NCI-H748 treated with DMSO at 0.1 percent for 48 hours (cell line): Measurements from ENCODE around the gene SLC22A4.
A peak's percentile ranks its signal among the peaks of the same experiment; 100 is the strongest.

ENCODE experiments used
- DNase-seq: peaks from one replicate; lab custom pipeline; 2025; lab: John Stamatoyannopoulos, UW

The SLC22A4 gene

DNA sequence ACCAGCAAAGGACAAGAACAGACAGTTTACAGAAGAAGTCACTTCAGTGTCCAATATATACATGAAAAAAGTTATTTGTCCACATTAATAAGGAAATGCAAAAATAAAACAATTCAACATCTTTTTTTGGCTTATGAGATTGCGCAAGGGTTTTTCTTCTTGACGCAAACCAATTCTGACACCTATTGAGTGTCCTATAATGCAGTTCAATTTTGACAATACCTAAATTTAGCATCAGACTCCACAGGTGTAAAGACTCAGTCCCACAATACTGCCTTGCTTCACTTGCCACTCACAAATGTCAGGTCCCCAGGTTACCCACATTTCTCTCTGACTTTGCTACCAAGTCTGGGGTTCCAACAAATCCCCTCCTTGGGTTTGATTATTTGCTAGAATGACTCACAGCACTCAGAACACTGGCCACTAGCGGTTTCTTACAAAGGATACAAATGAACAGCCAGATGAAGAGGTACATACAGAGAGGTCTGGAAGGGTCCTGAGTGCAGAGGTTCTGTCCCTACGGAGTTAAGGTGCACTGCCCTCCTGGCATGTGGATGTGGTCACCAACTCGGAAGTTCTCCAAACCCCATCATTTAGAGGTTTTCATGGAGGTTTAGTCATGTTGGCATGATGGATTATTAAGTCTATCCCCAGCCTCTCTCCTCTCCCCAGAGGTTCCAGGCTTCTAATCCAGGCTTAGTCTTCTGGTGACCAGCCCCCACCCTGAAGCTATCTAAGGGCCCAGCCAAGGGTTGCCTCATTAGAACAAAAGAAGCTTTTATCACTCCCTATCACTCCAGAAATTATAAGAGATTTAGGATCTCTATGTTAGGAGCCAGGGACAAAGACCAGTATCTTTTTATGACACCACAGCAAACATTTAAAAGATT is 48.3 kb downstream of the SLC22A4 start:
- no peak for DNase-seq

DNA sequence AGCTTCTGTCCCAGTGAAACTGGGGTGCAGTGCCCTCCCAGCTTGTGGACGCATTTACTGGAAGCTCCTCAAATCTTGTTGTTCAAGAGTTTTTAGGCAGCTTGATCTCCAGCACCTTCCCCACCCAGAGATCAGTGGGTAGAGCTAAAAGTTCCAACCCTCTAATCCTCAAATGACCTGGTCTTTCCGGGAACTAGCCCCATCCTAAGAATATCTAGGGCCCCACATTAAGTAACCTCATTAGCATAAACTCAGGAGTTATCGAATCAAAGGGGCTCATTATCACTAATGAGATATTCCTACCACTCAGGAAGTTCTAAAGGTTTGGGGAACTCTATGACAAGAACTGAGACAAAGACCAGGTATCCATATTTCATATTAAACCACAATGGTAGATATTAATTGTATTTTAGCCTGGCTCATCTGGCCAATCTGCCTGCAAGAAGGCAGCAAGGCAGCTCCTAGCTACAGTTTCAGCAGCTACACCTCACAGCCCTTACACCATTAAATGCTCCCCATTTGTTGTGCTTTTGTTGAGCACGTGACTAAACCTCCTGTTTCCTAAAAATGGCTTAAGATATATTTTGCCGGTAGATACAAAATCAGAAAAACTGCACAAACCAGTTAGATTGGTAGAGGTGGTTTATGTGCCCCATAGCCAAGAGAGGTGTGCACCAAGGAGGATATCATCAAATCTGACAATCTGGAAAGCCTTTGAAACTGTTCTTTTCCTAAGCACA is 50.8 kb downstream of the SLC22A4 start:
- no peak for DNase-seq

DNA sequence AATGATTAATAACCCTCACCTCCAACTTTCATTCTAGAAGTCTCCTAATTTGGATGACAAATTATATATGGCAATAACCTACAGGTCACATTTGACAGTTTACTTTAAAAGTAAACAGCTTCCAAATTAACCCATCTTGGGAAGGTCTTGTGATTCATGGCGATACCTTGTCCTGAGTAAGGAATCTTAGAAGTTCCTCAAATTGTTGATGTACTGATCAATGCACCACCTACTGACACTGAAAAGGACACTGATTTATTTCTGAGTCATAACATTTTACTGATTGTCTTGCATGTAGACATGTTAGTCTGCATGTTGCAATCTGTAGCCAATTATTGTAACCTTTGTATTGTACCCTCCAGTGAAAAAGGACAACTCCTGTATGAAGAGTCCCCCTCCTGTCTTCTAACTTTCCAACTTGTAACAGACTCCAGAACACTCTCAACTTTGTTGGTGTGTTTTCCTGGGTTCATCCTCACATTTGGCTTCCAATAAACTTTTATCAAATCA is 59.3 kb downstream of the SLC22A4 start:
- no peak for DNase-seq

GRCh38 chr5:132354381-132355139 is 60.4 kb downstream of the SLC22A4 start:
- no peak for DNase-seq

- DNase-seq: no peak
Observed at GRCh38 chr5:132355140-132355765, 61.1 kb downstream of the SLC22A4 start.

GRCh38 chr5:132358775-132359174 is 64.6 kb downstream of the SLC22A4 start:
- no peak for DNase-seq

DNA sequence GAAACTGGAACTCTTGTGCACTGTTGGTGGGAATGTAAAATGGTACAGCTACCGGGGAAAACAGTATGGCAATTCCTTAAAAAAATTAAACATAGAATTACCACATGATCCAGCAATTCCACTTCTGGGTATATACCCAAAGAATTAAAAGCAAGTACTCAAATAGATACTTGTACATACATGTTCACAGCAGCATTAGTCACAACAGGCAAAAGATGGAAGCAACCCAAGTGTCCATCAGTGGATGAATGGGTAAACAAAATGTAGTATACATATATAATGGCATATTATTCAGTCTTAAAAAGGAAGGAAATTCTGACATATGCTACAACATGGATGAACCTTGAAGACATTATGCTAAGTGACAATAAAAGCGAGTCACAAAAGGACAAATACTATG is 67.9 kb downstream of the SLC22A4 start:
- no peak for DNase-seq

DNA sequence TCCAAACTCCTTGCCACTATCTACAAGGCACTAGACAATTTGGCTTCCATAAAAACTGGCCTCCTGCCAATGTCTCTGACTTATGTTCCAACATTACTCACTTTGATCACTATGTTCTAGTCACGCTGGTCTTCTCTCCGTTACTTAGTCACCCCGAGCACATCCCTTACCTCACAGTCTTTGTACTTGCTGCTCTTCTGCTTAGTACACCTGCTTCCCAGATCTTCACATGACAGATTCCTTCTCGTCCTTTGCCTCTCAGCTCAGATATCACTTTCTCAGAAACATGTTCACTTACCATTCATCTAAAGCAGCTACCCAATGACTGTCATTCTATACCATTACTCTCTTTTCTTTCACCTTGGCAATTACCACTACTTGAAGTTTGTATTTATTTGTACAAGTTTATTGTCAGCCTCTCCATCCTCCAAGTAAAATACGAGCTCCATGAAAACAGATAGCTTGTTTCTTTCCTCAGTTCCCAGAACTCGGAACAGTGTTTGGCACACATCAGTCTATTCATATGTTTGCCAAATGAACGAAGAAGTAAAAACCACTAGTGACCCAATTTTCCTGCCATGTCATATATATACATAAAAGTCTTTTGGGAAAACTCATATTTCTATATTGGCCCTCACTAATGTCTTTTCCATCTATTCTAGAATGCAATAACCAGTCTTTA is 69.4 kb downstream of the SLC22A4 start:
- no peak for DNase-seq

GRCh38 chr5:132364319-132364718 is 70.1 kb downstream of the SLC22A4 start:
- DNase-seq: no peak

DNA sequence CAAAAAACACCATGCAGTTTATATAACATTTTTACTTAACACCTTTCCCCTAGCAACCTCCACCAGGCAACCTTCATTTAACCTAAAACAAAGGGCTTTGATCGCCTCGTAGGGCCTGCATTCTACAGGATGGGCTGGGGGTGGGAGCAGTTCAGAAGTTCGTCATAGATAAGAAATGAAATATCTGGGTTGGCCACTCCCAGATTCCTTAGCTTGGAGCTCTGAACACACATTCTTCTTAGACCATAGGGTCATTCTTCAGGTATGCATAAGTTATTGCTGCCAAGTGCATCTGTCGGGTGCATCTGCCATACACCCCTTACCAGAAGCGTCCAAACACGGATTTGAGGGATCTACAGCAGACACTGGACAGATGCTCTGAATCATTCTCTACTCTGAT is 71.0 kb downstream of the SLC22A4 start:
- no peak for DNase-seq

GRCh38 chr5:132368186-132368585 is 74.0 kb downstream of the SLC22A4 start:
- DNase-seq: no peak

- DNase-seq: peak; percentile 53
Observed at GRCh38 chr5:132369007-132369473, 74.8 kb downstream of the SLC22A4 start.

GRCh38 chr5:132369474-132370180 is 75.4 kb downstream of the SLC22A4 start, which contains the start of gene SLC22A5:
Gene SLC22A5 (plus strand): TSS chr5:132369710. CDS start chr5:132369973, 263 bp downstream.
- peak; percentile 53 for DNase-seq

DNA sequence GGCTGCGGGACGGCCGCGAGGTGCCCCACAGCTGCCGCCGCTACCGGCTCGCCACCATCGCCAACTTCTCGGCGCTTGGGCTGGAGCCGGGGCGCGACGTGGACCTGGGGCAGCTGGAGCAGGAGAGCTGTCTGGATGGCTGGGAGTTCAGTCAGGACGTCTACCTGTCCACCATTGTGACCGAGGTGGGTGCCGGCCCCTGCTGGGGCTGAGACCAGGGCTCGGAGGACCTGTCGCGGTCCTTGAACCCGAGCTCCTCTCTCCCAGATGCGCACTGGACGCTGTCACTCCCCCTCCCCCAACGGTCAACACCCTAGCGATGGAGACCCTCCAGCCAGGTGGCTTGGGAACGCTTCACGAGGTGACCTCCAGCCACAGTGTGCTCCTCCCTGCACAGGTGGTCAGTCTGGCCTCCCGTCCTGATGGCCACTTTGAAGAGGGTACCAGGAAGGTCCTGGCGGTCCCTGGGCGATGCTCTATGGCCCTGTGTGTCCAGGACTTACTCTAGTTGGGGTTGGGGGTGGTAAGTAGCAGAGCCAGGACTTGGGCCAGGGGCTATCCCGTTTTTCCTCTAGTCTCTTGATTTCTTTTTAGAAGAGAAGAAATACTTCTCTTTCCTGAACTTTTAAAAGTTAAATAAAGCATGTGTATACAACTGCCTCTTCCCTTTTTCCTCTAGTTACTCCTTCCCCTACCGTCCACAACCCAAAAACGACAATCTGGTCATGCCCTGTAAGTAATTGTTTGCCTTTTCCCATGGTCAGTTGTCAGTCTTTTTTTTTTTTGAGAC is 76.2 kb downstream of the SLC22A4 start:
- DNase-seq: no peak

- DNase-seq: no peak
Observed at GRCh38 chr5:132370971-132371602, 76.9 kb downstream of the SLC22A4 start.

GRCh38 chr5:132371603-132371994 is 77.4 kb downstream of the SLC22A4 start:
- DNase-seq: no peak

GRCh38 chr5:132372127-132372526 is 77.9 kb downstream of the SLC22A4 start:
- no peak for DNase-seq

DNA sequence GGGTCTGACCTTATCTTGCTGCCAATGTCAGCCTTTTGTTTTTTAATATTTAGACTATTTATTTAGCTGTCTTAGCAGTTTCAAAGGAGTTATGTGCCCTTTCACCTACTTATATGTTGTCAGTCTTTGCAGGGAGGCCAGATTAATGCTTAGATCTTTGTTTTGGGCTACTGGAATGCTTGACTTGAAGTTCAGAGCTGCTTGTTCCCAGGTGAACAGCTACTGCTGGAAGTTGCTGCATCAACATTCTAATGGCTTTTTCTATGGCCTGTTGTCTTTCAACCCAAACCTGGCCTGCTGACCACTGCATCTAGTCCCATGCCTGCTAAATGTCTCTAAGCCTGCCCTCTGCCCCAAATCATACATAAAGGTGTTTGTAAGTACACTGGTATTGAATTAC is 78.3 kb downstream of the SLC22A4 start:
- DNase-seq: no peak

GRCh38 chr5:132375957-132376356 is 81.8 kb downstream of the SLC22A4 start:
- no peak for DNase-seq
